ENCODE results near the gene REV3L. TPM values are rescaled to one million over a fixed set of nuclear protein-coding genes. Genes with fewer than 3 reads are reported as not detected.
A peak's percentile ranks its signal among the peaks of the same experiment; 100 is the strongest.

Gene REV3L
- total and polyA plus RNA-seq, 2 of the 13 experiments (the other 11 are each of a cell fraction or from before 2014, with no cell fraction given) = 12.8 to 31.3 TPM

DNA sequence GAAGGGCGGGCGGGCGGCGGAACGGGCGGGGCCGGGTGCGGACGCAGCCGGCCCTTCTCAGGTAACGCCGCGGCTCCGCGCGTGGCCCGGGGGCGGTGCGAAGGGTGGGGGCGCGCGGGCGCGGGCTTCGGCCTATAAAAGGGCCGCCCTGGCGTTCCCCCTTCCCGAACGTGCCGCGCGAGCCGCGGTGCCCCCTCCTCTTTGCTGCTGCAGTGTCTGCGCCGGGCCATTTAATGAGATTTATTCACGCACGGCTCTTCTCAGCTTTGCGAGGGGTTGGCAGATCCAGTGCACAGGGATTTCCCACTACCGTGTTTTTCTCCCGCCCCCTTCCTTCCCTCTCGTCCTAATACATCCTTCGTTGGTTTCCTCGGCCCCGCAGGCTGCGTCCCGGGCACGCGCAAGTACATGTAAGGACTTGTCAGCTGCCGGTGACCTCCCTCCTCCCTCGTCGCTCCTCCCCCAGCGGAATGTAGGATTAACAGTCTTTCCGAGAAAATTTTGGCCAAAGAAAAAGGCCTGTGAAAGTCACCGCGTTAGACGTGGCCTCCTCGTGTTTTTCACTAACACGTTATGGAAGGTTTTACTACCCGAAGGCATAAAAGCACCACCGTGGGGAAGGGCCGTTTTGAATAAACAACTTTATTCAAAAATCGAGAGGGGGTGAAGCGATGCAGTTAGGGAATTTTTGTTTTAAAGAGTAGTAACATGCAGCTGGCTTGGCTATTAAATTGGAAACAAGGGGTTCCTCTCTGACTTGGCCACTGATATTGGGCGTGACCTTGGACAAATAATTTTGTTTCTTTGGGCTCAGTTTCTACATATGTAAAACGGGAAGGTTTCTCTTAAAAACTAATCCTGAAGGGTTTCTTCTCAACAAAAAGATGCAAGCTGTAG, 966 bp upstream of the REV3L start (continued):
- TF ChIP-seq, protein P1, sequence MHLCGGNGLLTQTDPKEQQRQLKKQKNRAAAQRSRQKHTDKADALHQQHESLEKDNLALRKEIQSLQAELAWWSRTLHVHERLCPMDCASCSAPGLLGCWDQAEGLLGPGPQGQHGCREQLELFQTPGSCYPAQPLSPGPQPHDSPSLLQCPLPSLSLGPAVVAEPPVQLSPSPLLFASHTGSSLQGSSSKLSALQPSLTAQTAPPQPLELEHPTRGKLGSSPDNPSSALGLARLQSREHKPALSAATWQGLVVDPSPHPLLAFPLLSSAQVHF (CRISPR knock-in tag; IDR thresholded peaks at IDR 0.05) = no peak
- peak; percentile 91 for TF ChIP-seq ZFX (CRISPR knock-in tag; IDR thresholded peaks at IDR 0.05; ENCODE audit: low read depth)
- TF ChIP-seq NFYC (CRISPR knock-in tag; IDR thresholded peaks at IDR 0.05) = peak; percentile 20; the same call in 1 of the 2 replicates
- TF ChIP-seq, protein P2, sequence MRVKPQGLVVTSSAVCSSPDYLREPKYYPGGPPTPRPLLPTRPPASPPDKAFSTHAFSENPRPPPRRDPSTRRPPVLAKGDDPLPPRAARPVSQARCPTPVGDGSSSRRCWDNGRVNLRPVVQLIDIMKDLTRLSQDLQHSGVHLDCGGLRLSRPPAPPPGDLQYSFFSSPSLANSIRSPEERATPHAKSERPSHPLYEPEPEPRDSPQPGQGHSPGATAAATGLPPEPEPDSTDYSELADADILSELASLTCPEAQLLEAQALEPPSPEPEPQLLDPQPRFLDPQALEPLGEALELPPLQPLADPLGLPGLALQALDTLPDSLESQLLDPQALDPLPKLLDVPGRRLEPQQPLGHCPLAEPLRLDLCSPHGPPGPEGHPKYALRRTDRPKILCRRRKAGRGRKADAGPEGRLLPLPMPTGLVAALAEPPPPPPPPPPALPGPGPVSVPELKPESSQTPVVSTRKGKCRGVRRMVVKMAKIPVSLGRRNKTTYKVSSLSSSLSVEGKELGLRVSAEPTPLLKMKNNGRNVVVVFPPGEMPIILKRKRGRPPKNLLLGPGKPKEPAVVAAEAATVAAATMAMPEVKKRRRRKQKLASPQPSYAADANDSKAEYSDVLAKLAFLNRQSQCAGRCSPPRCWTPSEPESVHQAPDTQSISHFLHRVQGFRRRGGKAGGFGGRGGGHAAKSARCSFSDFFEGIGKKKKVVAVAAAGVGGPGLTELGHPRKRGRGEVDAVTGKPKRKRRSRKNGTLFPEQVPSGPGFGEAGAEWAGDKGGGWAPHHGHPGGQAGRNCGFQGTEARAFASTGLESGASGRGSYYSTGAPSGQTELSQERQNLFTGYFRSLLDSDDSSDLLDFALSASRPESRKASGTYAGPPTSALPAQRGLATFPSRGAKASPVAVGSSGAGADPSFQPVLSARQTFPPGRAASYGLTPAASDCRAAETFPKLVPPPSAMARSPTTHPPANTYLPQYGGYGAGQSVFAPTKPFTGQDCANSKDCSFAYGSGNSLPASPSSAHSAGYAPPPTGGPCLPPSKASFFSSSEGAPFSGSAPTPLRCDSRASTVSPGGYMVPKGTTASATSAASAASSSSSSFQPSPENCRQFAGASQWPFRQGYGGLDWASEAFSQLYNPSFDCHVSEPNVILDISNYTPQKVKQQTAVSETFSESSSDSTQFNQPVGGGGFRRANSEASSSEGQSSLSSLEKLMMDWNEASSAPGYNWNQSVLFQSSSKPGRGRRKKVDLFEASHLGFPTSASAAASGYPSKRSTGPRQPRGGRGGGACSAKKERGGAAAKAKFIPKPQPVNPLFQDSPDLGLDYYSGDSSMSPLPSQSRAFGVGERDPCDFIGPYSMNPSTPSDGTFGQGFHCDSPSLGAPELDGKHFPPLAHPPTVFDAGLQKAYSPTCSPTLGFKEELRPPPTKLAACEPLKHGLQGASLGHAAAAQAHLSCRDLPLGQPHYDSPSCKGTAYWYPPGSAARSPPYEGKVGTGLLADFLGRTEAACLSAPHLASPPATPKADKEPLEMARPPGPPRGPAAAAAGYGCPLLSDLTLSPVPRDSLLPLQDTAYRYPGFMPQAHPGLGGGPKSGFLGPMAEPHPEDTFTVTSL (CRISPR knock-in tag; IDR thresholded peaks at IDR 0.05; ENCODE audit: borderline replicate concordance) = peak; percentile 64; the same call in 1 of the 2 replicates
- TF ChIP-seq BORCS8-MEF2B (CRISPR knock-in tag; IDR thresholded peaks at IDR 0.05) = peak; percentile 77
- no peak; the same call in 1 of the 2 replicates for TF ChIP-seq ZNF225 (CRISPR knock-in tag; IDR thresholded peaks at IDR 0.05)
- TF ChIP-seq, protein P3, sequence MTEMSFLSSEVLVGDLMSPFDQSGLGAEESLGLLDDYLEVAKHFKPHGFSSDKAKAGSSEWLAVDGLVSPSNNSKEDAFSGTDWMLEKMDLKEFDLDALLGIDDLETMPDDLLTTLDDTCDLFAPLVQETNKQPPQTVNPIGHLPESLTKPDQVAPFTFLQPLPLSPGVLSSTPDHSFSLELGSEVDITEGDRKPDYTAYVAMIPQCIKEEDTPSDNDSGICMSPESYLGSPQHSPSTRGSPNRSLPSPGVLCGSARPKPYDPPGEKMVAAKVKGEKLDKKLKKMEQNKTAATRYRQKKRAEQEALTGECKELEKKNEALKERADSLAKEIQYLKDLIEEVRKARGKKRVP (CRISPR knock-in tag; IDR thresholded peaks at IDR 0.05) = peak in 1 of 2 experiments; percentile 60; a peak in 2 of 4 replicates
- TF ChIP-seq, protein P4, sequence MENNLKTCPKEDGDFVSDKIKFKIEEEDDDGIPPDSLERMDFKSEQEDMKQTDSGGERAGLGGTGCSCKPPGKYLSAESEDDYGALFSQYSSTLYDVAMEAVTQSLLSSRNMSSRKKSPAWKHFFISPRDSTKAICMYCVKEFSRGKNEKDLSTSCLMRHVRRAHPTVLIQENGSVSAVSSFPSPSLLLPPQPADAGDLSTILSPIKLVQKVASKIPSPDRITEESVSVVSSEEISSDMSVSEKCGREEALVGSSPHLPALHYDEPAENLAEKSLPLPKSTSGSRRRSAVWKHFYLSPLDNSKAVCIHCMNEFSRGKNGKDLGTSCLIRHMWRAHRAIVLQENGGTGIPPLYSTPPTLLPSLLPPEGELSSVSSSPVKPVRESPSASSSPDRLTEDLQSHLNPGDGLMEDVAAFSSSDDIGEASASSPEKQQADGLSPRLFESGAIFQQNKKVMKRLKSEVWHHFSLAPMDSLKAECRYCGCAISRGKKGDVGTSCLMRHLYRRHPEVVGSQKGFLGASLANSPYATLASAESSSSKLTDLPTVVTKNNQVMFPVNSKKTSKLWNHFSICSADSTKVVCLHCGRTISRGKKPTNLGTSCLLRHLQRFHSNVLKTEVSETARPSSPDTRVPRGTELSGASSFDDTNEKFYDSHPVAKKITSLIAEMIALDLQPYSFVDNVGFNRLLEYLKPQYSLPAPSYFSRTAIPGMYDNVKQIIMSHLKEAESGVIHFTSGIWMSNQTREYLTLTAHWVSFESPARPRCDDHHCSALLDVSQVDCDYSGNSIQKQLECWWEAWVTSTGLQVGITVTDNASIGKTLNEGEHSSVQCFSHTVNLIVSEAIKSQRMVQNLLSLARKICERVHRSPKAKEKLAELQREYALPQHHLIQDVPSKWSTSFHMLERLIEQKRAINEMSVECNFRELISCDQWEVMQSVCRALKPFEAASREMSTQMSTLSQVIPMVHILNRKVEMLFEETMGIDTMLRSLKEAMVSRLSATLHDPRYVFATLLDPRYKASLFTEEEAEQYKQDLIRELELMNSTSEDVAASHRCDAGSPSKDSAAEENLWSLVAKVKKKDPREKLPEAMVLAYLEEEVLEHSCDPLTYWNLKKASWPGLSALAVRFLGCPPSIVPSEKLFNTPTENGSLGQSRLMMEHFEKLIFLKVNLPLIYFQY (CRISPR knock-in tag; IDR thresholded peaks at IDR 0.05; ENCODE audit: borderline replicate concordance) = peak; percentile 55; the same call in 1 of the 2 replicates
- peak; percentile 57 for TF ChIP-seq SRSF1 (optimal IDR thresholded peaks at IDR 0.05; ENCODE audit: low read depth, low read length)
- peak; percentile 76 for TF ChIP-seq ZNF205 (CRISPR knock-in tag; IDR thresholded peaks at IDR 0.05)
- TF ChIP-seq U2AF2 (IDR thresholded peaks at IDR 0.05; ENCODE audit: low read depth, low read length) = peak; percentile 78; the same call in 1 of the 2 replicates

All from HepG2 (cell line).